OCI-LY1 (cell line): ENCODE data around the gene ELMO1.

Experiments used
- H2AFZ ChIP-seq: fragments of 200-600 bp; sonication (generic), shearing (Covaris generic); 2 replicates; pipeline ENCODE4 v1.6.0; 2014; ENCODE audit warnings: antibody characterized with exemption, mild to moderate bottlenecking, low read length
- H3F3A ChIP-seq: fragments of 200-600 bp; sonication (generic), shearing (Covaris generic); 2 replicates; pipeline ENCODE4 v1.6.0; 2014; ENCODE audit warnings: mild to moderate bottlenecking, antibody characterized with exemption, low read length, moderate library complexity; ENCODE audit not compliant: insufficient read depth
- H3K27ac ChIP-seq: fragments of 200-600 bp; sonication (generic); 2 replicates; pipeline ENCODE4 v1.5.1; 2014; ENCODE audit warnings: low read length, mixed run types, mild to moderate bottlenecking, low read depth; ENCODE audit not compliant: poor library complexity, severe bottlenecking
- H3K27me3 ChIP-seq: fragments of 200-600 bp; sonication (generic); 2 replicates; pipeline ENCODE4 v1.6.0; 2014; ENCODE audit warnings: antibody characterized with exemption, mild to moderate bottlenecking, low read length, moderate library complexity; ENCODE audit not compliant: insufficient read depth
- H3K36me3 ChIP-seq: fragments of 200-600 bp; sonication (generic); 2 replicates; pipeline ENCODE4 v1.6.1; 2014; ENCODE audit warnings: mild to moderate bottlenecking, antibody characterized with exemption, low read length, moderate library complexity, mixed read lengths; ENCODE audit not compliant: insufficient read depth
- H3K4me1 ChIP-seq: fragments of 200-600 bp; sonication (generic); 2 replicates; pipeline ENCODE4 v1.5.1; 2014; ENCODE audit warnings: mild to moderate bottlenecking, low read length, moderate library complexity; ENCODE audit not compliant: insufficient read depth, severe bottlenecking
- H3K4me2 ChIP-seq: fragments of 200-600 bp; sonication (generic), shearing (Covaris generic); 2 replicates; pipeline ENCODE4 v1.6.1; 2014; ENCODE audit warnings: low read length
- H3K4me3 ChIP-seq: fragments of 200-600 bp; sonication (generic); 2 replicates; pipeline ENCODE4 v1.5.1; 2014; ENCODE audit warnings: low read length, low read depth, mild to moderate bottlenecking, mixed read lengths; ENCODE audit not compliant: poor library complexity, severe bottlenecking
- H3K79me2 ChIP-seq: fragments of 200-600 bp; shearing (Covaris generic); 2 replicates; pipeline ENCODE4 v1.6.1; 2016; ENCODE audit warnings: mixed run types, low read length, mixed read lengths; ENCODE audit not compliant: insufficient read depth
- H3K9ac ChIP-seq: fragments of 200-600 bp; sonication (generic), shearing (Covaris generic); 2 replicates; pipeline ENCODE4 v1.6.1; 2014; ENCODE audit warnings: mild to moderate bottlenecking, low read length, mixed read lengths
- H3K9me2 ChIP-seq: fragments of 200-600 bp; sonication (generic), shearing (Covaris generic); 2 replicates; pipeline ENCODE4 v1.6.1; 2014; ENCODE audit warnings: low read depth, mild to moderate bottlenecking, low read length, mixed read lengths
- H3K9me3 ChIP-seq: fragments of 200-600 bp; shearing (Covaris generic); 2 replicates; pipeline ENCODE4 v1.6.1; 2014; ENCODE audit warnings: low read length, mixed read lengths
- H4K20me1 ChIP-seq: fragments of 200-600 bp; sonication (generic), shearing (Covaris generic); 2 replicates; pipeline ENCODE4 v1.6.0; 2016; ENCODE audit warnings: mild to moderate bottlenecking, low read length; ENCODE audit not compliant: insufficient read depth
- CTCF ChIP-seq: fragments of 200-600 bp; sonication (generic), shearing (Covaris generic); IDR thresholded peaks from 2 replicates; pipeline ENCODE4 v1.5.1; 2017; ENCODE audit warnings: mild to moderate bottlenecking, antibody characterized with exemption, low read length, moderate library complexity, mixed read lengths
- EZH2 ChIP-seq: fragments of 200-600 bp; sonication (generic), shearing (Covaris generic); IDR thresholded peaks from 2 replicates; pipeline ENCODE4 v1.8.0; 2017; ENCODE audit warnings: borderline replicate concordance, mixed run types, mild to moderate bottlenecking, antibody characterized with exemption, low read length, moderate library complexity, mixed read lengths

The ELMO1 gene

GRCh38 chr7:37109016-37109683 is 339.5 kb downstream of the ELMO1 start:
- H3K9ac ChIP-seq = no peak overlapping the region
- H3K27me3 ChIP-seq = no peaks in the 10 kb centered on the region
- no peaks in the 10 kb centered on the region for H3F3A ChIP-seq
- H2AFZ ChIP-seq = no peak overlapping the region
- H3K4me1 ChIP-seq = no peaks in the 10 kb centered on the region
- H3K9me3 ChIP-seq = no peaks in the 10 kb centered on the region
- H3K4me2 ChIP-seq = no peak overlapping the region
- no peaks in the 10 kb centered on the region for H4K20me1 ChIP-seq
- H3K36me3 ChIP-seq = peaks cover 62% of the 10 kb centered on the region
- H3K9me2 ChIP-seq = no peaks in the 10 kb centered on the region
- H3K27ac ChIP-seq = no peak overlapping the region
- no peaks in the 10 kb centered on the region for H3K79me2 ChIP-seq
- no peak for TF ChIP-seq EZH2
- no peak for TF ChIP-seq CTCF
- H3K4me3 ChIP-seq = no peak overlapping the region

GRCh38 chr7:37108615-37109014 is 340.0 kb downstream of the ELMO1 start:
- no peaks in the 10 kb centered on the region for H3F3A ChIP-seq
- no peak overlapping the region for H2AFZ ChIP-seq
- no peaks in the 10 kb centered on the region for H4K20me1 ChIP-seq
- TF ChIP-seq EZH2 = no peak
- TF ChIP-seq CTCF = no peak
- H3K9me3 ChIP-seq = no peaks in the 10 kb centered on the region
- H3K4me2 ChIP-seq = no peak overlapping the region
- H3K27me3 ChIP-seq = no peaks in the 10 kb centered on the region
- H3K4me1 ChIP-seq = no peaks in the 10 kb centered on the region
- H3K79me2 ChIP-seq = no peaks in the 10 kb centered on the region
- no peak overlapping the region for H3K4me3 ChIP-seq
- peaks cover 56% of the 10 kb centered on the region for H3K36me3 ChIP-seq
- H3K27ac ChIP-seq = no peak overlapping the region
- no peaks in the 10 kb centered on the region for H3K9me2 ChIP-seq
- no peak overlapping the region for H3K9ac ChIP-seq

- TF ChIP-seq CTCF (no peak), EZH2 (no peak)
- Histone ChIP-seq H3K4me3 (no peak overlapping the region), H3K9me2 (no peaks in the 10 kb centered on the region), H4K20me1 (no peaks in the 10 kb centered on the region), H3K4me2 (no peak overlapping the region), H3K27me3 (no peaks in the 10 kb centered on the region), H3K4me1 (no peaks in the 10 kb centered on the region), H3K27ac (no peak overlapping the region), H3K9ac (no peak overlapping the region), H3F3A (peaks cover 3% of the 10 kb centered on the region; the same call in 1 of the 2 replicates), H2AFZ (no peak overlapping the region), H3K9me3 (no peaks in the 10 kb centered on the region), H3K36me3 (peaks cover 42% of the 10 kb centered on the region), H3K79me2 (0 out of 2 replicates have a peak, but pooled peaks cover 9% of the 10 kb centered on the region)
Observed at GRCh38 chr7:37107047-37107750, 341.5 kb downstream of the ELMO1 start.
